IMR-90 (cell line): ENCODE measurements around the gene SRD5A3. TPM values are rescaled to one million over a fixed set of nuclear protein-coding genes. Genes with fewer than 3 reads are reported as not detected.

Experiments
- ATAC-seq: fragments of 200-7000 bp; cut with Tn5 transposase; 2 replicates; pipeline ENCODE4 v1.9.1; 2020; ENCODE audit warnings: low read depth, mild to moderate bottlenecking, moderate library complexity
- BruUV-seq: library from RNA; stranded (reverse); fragments of 400-500 nt; replicated peaks from 2 replicates; lab custom pipeline; 2021; lab: Mats Ljungman, UMichigan
- CTCF ChIA-PET: fragments of 300-600 bp; formaldehyde crosslinking; extraction: SDS; loops from one replicate; lab custom pipeline; 2021; ENCODE audit warnings: antibody characterized with exemption; lab: Yijun Ruan, JAX
- POLR2A ChIA-PET: fragments of 300-600 bp; sonication (Branson Sonifier 250); formaldehyde crosslinking; loops from one replicate; lab custom pipeline; 2022; ENCODE audit warnings: antibody characterized with exemption; ENCODE audit not compliant: unreplicated experiment; lab: Charles Lee
- DNase-seq: peaks from one replicate; pipeline ENCODE4 v3.0.0; 2013
- H2AFZ ChIP-seq: replicated peaks from 2 replicates; pipeline ENCODE3; 2013; ENCODE audit warnings: low read length, mild to moderate bottlenecking; ENCODE audit not compliant: poor library complexity
- H2AK5ac ChIP-seq: 2 replicates; pipeline ENCODE4 v1.6.1; 2013; ENCODE audit warnings: low read depth, low read length, inconsistent platforms
- H2AK9ac ChIP-seq: replicated peaks from 2 replicates; pipeline ENCODE3; 2013; ENCODE audit warnings: mild to moderate bottlenecking, low read depth, low read length, moderate library complexity; ENCODE audit not compliant: poor library complexity
- H2BK120ac ChIP-seq: 2 replicates; pipeline ENCODE4 v1.6.1; 2013; ENCODE audit warnings: low read depth, low read length, inconsistent platforms
- H2BK15ac ChIP-seq: 3 replicates; pipeline ENCODE4 v1.6.1; 2013; ENCODE audit warnings: low read depth, low read length, inconsistent platforms
- H2BK20ac ChIP-seq: 2 replicates; pipeline ENCODE4 v1.6.1; 2013; ENCODE audit warnings: low read depth, mild to moderate bottlenecking, inconsistent platforms, low read length, moderate library complexity
- H2BK5ac ChIP-seq: 2 replicates; pipeline ENCODE4 v1.6.1; 2013; ENCODE audit warnings: mild to moderate bottlenecking, low read depth, low read length, inconsistent platforms; ENCODE audit not compliant: poor library complexity, severe bottlenecking
- H3K14ac ChIP-seq: replicated peaks from 2 replicates; pipeline ENCODE4 v1.6.1; 2013; ENCODE audit warnings: low read depth, low read length, inconsistent platforms
- H3K18ac ChIP-seq: 2 replicates; pipeline ENCODE4 v1.6.1; 2013; ENCODE audit warnings: low read depth, low read length, control low read depth
- H3K23ac ChIP-seq: 2 replicates; pipeline ENCODE4 v1.6.1; 2013; ENCODE audit warnings: low read depth, low read length, inconsistent platforms
- H3K27ac ChIP-seq: 2 replicates; pipeline ENCODE4 v1.5.1; 2013; ENCODE audit warnings: mild to moderate bottlenecking, control low read depth, low read length; ENCODE audit not compliant: insufficient read depth
- H3K27me3 ChIP-seq: 2 replicates; pipeline ENCODE4 v1.6.1; 2013; ENCODE audit warnings: low read length; ENCODE audit not compliant: control insufficient read depth, insufficient read depth
- H3K36me3 ChIP-seq: 2 replicates; pipeline ENCODE4 v1.6.1; 2013; ENCODE audit warnings: low read length, mixed read lengths; ENCODE audit not compliant: control insufficient read depth, insufficient read depth
- H3K4ac ChIP-seq: 2 replicates; pipeline ENCODE4 v1.6.1; 2013; ENCODE audit warnings: low read depth, low read length, inconsistent platforms
- H3K4me1 ChIP-seq: 2 replicates; pipeline ENCODE4 v1.6.1; 2013; ENCODE audit warnings: low read length, mixed read lengths; ENCODE audit not compliant: control insufficient read depth, insufficient read depth
- H3K4me2 ChIP-seq: 2 replicates; pipeline ENCODE4 v1.6.1; 2013; ENCODE audit warnings: low read depth, mild to moderate bottlenecking, control low read depth, low read length, moderate library complexity
- H3K4me3 ChIP-seq: 2 replicates; pipeline ENCODE4 v1.5.1; 2013; ENCODE audit warnings: low read depth, mild to moderate bottlenecking, control low read depth, low read length, moderate library complexity; ENCODE audit not compliant: insufficient read depth
- H3K56ac ChIP-seq: 2 replicates; pipeline ENCODE4 v1.6.1; 2013; ENCODE audit warnings: low read length, inconsistent platforms; ENCODE audit not compliant: insufficient read depth; ENCODE audit errors: extremely low read depth
- H3K79me1 ChIP-seq, 2 experiments: 2 replicates each; pipeline ENCODE4 v1.6.1; 2013; ENCODE audit warnings: low read length in 2 of 2, inconsistent platforms in 1 of 2, low read depth in 1 of 2
- H3K9ac ChIP-seq: 2 replicates; pipeline ENCODE4 v1.6.1; 2013; ENCODE audit warnings: low read depth, low read length, control low read depth
- H3K9me1 ChIP-seq: 2 replicates; pipeline ENCODE4 v1.6.1; 2013; ENCODE audit warnings: low read length, inconsistent platforms; ENCODE audit not compliant: insufficient read depth
- H3K9me3 ChIP-seq: 2 replicates; pipeline ENCODE4 v1.6.1; 2013; ENCODE audit warnings: low read length; ENCODE audit not compliant: control insufficient read depth, insufficient read depth
- H4K20me1 ChIP-seq: 2 replicates; pipeline ENCODE4 v1.6.1; 2013; ENCODE audit warnings: low read length, inconsistent platforms; ENCODE audit not compliant: insufficient read depth
- H4K5ac ChIP-seq: 2 replicates; pipeline ENCODE4 v1.6.1; 2013; ENCODE audit warnings: mild to moderate bottlenecking, low read depth, low read length, control low read depth
- H4K8ac ChIP-seq, 2 experiments: 2 replicates each; pipeline ENCODE4 v1.6.1; 2013; ENCODE audit warnings: low read depth in 2 of 2, low read length in 2 of 2, control low read depth in 1 of 2, inconsistent platforms in 1 of 2
- H4K91ac ChIP-seq: 2 replicates; pipeline ENCODE4 v1.6.1; 2013; ENCODE audit warnings: low read depth, low read length, inconsistent platforms; ENCODE audit not compliant: insufficient read depth
- BHLHE40 ChIP-seq: fragments of 150-350 bp; IDR thresholded peaks from 2 replicates; pipeline ENCODE4 v1.6.1; 2016; ENCODE audit warnings: mild to moderate bottlenecking, low read depth, low read length
- CEBPB ChIP-seq: IDR thresholded peaks from 2 replicates; pipeline ENCODE4 v1.6.1; 2012; ENCODE audit warnings: low read depth, low read length, improper control_type of control experiment
- CHD1 ChIP-seq: IDR thresholded peaks from 2 replicates; pipeline ENCODE4 v1.6.1; 2012; ENCODE audit warnings: low read depth, low read length, improper control_type of control experiment
- RAD21 ChIP-seq: IDR thresholded peaks from 2 replicates; pipeline ENCODE4 v1.6.1; 2012; ENCODE audit warnings: low read length, improper control_type of control experiment
- SMC3 ChIP-seq: fragments of 150-350 bp; IDR thresholded peaks from 2 replicates; pipeline ENCODE4 v1.6.1; 2016; ENCODE audit warnings: low read depth, mild to moderate bottlenecking, antibody characterized with exemption, low read length, moderate library complexity
- dilution Hi-C: fragments of 300-500 bp; cut with HindIII; formaldehyde crosslinking; loops from one replicate; pipeline ENCODE4 v1.14.3; 2018; ENCODE audit warnings: low sequenced_read_pairs; ENCODE audit not compliant: unreplicated experiment
- in situ Hi-C: fragments of 300-500 bp; cut with MboI; formaldehyde crosslinking; loops from 3 replicates; pipeline ENCODE4 v1.14.3; 2019; ENCODE audit warnings: low sequenced_read_pairs, inconsistent platforms, mixed read lengths
- intact Hi-C: fragments of 100-400 bp; cut with micrococcal nuclease; formaldehyde crosslinking; loops from 2 replicates; pipeline ENCODE4 v1.10.0; 2022
- polyA plus RNA-seq, 3 experiments: library from polyadenylated mRNA; depleted of rRNA; stranded (reverse); fragments of >200 nt; gene quantifications; 2 replicates each; pipeline ENCODE4 v1.2.3, GENCODE V29; 2012; ENCODE audit warnings: low replicate concordance in 1 of 3
- total RNA-seq: library from RNA; depleted of rRNA; stranded (reverse); fragments of >200 nt; gene quantifications from 2 replicates; pipeline ENCODE4 v1.2.3, GENCODE V29; 2012
- TF ChIP-seq, protein P1 (sequence below): fragments of 150-350 bp; IDR thresholded peaks from 2 replicates; pipeline ENCODE4 v1.6.1; 2016; ENCODE audit warnings: low read depth, mild to moderate bottlenecking, low read length, moderate library complexity, borderline replicate concordance

SRD5A3 gene
- total and polyA plus RNA-seq, 2 of the 4 experiments (the other 2 are of a cell fraction), result 5.6 to 6.8 TPM

GRCh38 chr4:55351824-55352223, 5.8 kb downstream of the SRD5A3 start:
- peaks cover 5% of the 10 kb centered on the region for H3K9me1 ChIP-seq
- H4K8ac ChIP-seq, result no peak overlapping the region
- H2BK15ac ChIP-seq, result no peak overlapping the region
- dilution Hi-C loops, result no loop called here
- H3K9ac ChIP-seq, result no peak overlapping the region
- in situ Hi-C loops, result no loop called here
- no peak overlapping the region for H2AK9ac ChIP-seq
- H2BK20ac ChIP-seq, result no peak overlapping the region
- ATAC-seq (no peak), DNase-seq (no peak)
- H2AFZ ChIP-seq, result no peak overlapping the region
- ChIA-PET CTCF (no interaction called here), POLR2A (no interaction called here)
- TF ChIP-seq CEBPB (peak; percentile 53; the same call in 1 of the 2 replicates), BHLHE40 (no peak), RAD21 (no peak), CHD1 (no peak), SMC3 (no peak)
- TF ChIP-seq, protein P1, sequence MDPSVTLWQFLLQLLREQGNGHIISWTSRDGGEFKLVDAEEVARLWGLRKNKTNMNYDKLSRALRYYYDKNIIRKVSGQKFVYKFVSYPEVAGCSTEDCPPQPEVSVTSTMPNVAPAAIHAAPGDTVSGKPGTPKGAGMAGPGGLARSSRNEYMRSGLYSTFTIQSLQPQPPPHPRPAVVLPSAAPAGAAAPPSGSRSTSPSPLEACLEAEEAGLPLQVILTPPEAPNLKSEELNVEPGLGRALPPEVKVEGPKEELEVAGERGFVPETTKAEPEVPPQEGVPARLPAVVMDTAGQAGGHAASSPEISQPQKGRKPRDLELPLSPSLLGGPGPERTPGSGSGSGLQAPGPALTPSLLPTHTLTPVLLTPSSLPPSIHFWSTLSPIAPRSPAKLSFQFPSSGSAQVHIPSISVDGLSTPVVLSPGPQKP, result no peak
- H3K18ac ChIP-seq, result no peak overlapping the region
- H3K4me3 ChIP-seq, result no peak overlapping the region
- no peak overlapping the region for H4K5ac ChIP-seq
- H2AK5ac ChIP-seq, result no peak overlapping the region
- no peaks in the 10 kb centered on the region for H3K36me3 ChIP-seq
- H3K14ac ChIP-seq, result no peak overlapping the region
- H3K56ac ChIP-seq, result no peak overlapping the region
- H2BK5ac ChIP-seq, result no peak overlapping the region
- H3K79me1 ChIP-seq, result peaks cover 11 to 25% of the 10 kb centered on the region in 2 experiments; a peak in 3 of 4 replicates
- peaks cover 14% of the 10 kb centered on the region for H3K4me1 ChIP-seq
- H3K4ac ChIP-seq, result no peak overlapping the region
- H4K91ac ChIP-seq, result no peak overlapping the region
- no peaks in the 10 kb centered on the region for H3K27me3 ChIP-seq
- H4K20me1 ChIP-seq, result no peaks in the 10 kb centered on the region
- BruUV-seq, result no TSS peak
- intact Hi-C loops, result no loop called here
- no peak overlapping the region for H2BK120ac ChIP-seq
- no peaks in the 10 kb centered on the region for H3K9me3 ChIP-seq
- no peak overlapping the region for H3K4me2 ChIP-seq
- H3K27ac ChIP-seq, result no peak overlapping the region
- H3K23ac ChIP-seq, result no peak overlapping the region
